H1 (cell line): ENCODE results near the gene VSTM4.

Experiments
- CEBPB ChIP-seq: IDR thresholded peaks from 2 replicates; pipeline ENCODE4 v1.6.1; 2012; ENCODE audit warnings: low read depth, low read length
- CHD2 ChIP-seq: IDR thresholded peaks from 2 replicates; pipeline ENCODE4 v1.6.1; 2012; ENCODE audit warnings: low read length, improper control_type of control experiment
- EP300 ChIP-seq, 2 experiments: IDR thresholded peaks; 1 replicate in 1 of 2; 2 replicates in 1 of 2; pipeline ENCODE4 v1.6.1; 2011 to 2012; ENCODE audit warnings: low read depth in 2 of 2, low read length in 2 of 2, mild to moderate bottlenecking in 2 of 2, borderline replicate concordance in 1 of 2, inconsistent platforms in 1 of 2, moderate library complexity in 1 of 2
- EZH2 ChIP-seq: fragments of 200-600 bp; sonication (generic); IDR thresholded peaks from 2 replicates; pipeline ENCODE4 v1.7.1; 2012; ENCODE audit warnings: low read depth, mild to moderate bottlenecking, moderate library complexity, low read length, inconsistent platforms; ENCODE audit not compliant: severe bottlenecking
- HDAC6 ChIP-seq: IDR thresholded peaks from one replicate; pipeline ENCODE4 v1.7.1; 2012; ENCODE audit warnings: low read depth, mild to moderate bottlenecking, inconsistent platforms, low read length, moderate library complexity
- TAF7 ChIP-seq: optimal IDR thresholded peaks from 2 replicates; pipeline ENCODE3; 2011; ENCODE audit warnings: low read depth, mild to moderate bottlenecking, inconsistent platforms, low read length, moderate library complexity, borderline replicate concordance
- TF ChIP-seq, protein P1 (sequence below), 3 experiments: IDR thresholded peaks; 1 replicate in 2 of 3; 2 replicates in 1 of 3; pipeline versions ENCODE4 v1.5.1 to v1.6.1; 2011; ENCODE audit warnings: low read length in 3 of 3, mild to moderate bottlenecking in 3 of 3, inconsistent platforms in 2 of 3, low read depth in 1 of 3, moderate library complexity in 1 of 3; ENCODE audit not compliant: insufficient read depth in 1 of 3; ENCODE audit errors: control extremely low read depth in 1 of 3

DNA sequence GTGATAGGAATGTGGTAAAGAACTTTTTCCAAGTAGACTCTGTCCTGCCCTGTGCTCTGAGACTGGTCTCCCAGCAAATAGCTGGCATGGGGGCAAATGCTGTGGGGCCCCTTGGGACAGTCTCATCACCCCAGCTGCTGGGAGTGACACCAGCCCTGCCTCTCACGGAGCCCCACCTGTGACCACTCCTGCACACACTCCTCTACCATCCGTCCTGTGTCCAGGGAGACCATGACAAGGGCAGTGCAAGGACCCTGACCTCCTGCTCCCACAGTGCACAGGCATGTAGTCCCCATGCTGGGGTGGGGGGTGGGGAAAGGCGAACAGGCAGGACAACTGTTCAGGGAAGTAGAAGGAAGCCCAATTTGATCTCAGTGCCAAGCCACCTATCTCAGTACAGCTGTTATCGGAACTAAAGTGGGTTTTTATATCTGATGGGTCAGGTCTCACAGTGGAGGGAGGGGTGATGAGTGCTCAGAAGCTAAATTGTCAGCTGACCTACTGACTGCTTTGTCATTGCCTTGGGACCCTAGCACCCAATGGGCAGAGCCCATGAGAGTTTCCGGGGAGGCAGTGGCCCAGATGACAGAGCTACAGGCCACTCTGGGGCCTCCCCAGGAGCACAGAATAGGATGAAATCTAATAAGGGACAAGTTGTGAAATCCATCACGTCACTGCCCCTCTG, 24.5 kb downstream of the VSTM4 start:
- TF ChIP-seq CEBPB: no peak
- TF ChIP-seq TAF7: no peak
- TF ChIP-seq EP300 (IDR thresholded peaks at IDR 0.05; ENCODE audit: borderline replicate concordance in 1 of 2, low read depth in 2 of 2, low read length in 2 of 2): no peak
- no peak for TF ChIP-seq HDAC6
- no peak for TF ChIP-seq CHD2
- TF ChIP-seq, protein P1, sequence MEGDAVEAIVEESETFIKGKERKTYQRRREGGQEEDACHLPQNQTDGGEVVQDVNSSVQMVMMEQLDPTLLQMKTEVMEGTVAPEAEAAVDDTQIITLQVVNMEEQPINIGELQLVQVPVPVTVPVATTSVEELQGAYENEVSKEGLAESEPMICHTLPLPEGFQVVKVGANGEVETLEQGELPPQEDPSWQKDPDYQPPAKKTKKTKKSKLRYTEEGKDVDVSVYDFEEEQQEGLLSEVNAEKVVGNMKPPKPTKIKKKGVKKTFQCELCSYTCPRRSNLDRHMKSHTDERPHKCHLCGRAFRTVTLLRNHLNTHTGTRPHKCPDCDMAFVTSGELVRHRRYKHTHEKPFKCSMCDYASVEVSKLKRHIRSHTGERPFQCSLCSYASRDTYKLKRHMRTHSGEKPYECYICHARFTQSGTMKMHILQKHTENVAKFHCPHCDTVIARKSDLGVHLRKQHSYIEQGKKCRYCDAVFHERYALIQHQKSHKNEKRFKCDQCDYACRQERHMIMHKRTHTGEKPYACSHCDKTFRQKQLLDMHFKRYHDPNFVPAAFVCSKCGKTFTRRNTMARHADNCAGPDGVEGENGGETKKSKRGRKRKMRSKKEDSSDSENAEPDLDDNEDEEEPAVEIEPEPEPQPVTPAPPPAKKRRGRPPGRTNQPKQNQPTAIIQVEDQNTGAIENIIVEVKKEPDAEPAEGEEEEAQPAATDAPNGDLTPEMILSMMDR (IDR thresholded peaks at IDR 0.05; ENCODE audit: control extremely low read depth in 1 of 3, insufficient read depth in 1 of 3, low read depth in 1 of 3, low read length in 3 of 3): no peak
- TF ChIP-seq EZH2: no peak
